ENCODE data around the gene CCDC170. TPM values are rescaled to one million over a fixed set of nuclear protein-coding genes. Genes with fewer than 3 reads are reported as not detected.

The CCDC170 gene
- total RNA-seq, 4 donors from 2014 or later, result 1.5 to 6.2 (median 5.2) TPM; not detected in 1

- no peak for DNase-seq
- no peaks in the 10 kb centered on the region for H3K27me3 ChIP-seq
- H3K36me3 ChIP-seq, result no peaks in the 10 kb centered on the region
- no peak overlapping the region for H3K27ac ChIP-seq
- intact Hi-C loops (cut with DNase I; ENCODE audit: low total_unique reads), result no loop called here
- H3K4me1 ChIP-seq, result no peaks in the 10 kb centered on the region
- 51 to 72% methylated on average over 4 to 5 of the region's 5 CpGs for WGBS, 2 donors (ENCODE audit: low coverage in 1 of 2)
- H3K4me3 ChIP-seq, result no peak overlapping the region
- in situ Hi-C loops (cut with MboI; ENCODE audit: low pct_ligation_motif_present in 1 of 4, low pct_unique_long_range_greater_than_20kb in 1 of 4, low sequenced_read_pairs in 3 of 4), result no loop called here
- TF ChIP-seq EP300 (IDR thresholded peaks at IDR 0.05; ENCODE audit: low read depth) (no peak), POLR2A (IDR thresholded peaks at IDR 0.05) (no peak), POLR2AphosphoS5 (IDR thresholded peaks at IDR 0.05) (no peak), CTCF (IDR thresholded peaks at IDR 0.05) (no peak)
- no peaks in the 10 kb centered on the region for H3K9me3 ChIP-seq
These were observed 137.3 kb downstream of the CCDC170 start for GRCh38 chr6:151630991-151631655.

GRCh38 chr6:151632415-151632987, 138.7 kb downstream of the CCDC170 start:
- TF ChIP-seq POLR2AphosphoS5 (IDR thresholded peaks at IDR 0.05), result no peak
- no peak for TF ChIP-seq EP300 (IDR thresholded peaks at IDR 0.05; ENCODE audit: low read depth)
- TF ChIP-seq POLR2A (IDR thresholded peaks at IDR 0.05), result no peak
- TF ChIP-seq CTCF (IDR thresholded peaks at IDR 0.05), result no peak
- WGBS, 2 donors (ENCODE audit: low coverage in 1 of 2), result 81% methylated on average over 2 of the region's 2 CpGs; no CpG with 5 or more reads in 1 of the 2 donors
- no peak for DNase-seq
- Histone ChIP-seq H3K27ac (no peak overlapping the region), H3K4me1 (no peaks in the 10 kb centered on the region), H3K9me3 (no peaks in the 10 kb centered on the region), H3K27me3 (no peaks in the 10 kb centered on the region), H3K4me3 (no peak overlapping the region), H3K36me3 (no peaks in the 10 kb centered on the region)
- in situ Hi-C loops (cut with MboI; ENCODE audit: low pct_ligation_motif_present in 1 of 4, low pct_unique_long_range_greater_than_20kb in 1 of 4, low sequenced_read_pairs in 3 of 4), result no loop called here
- intact Hi-C loops (cut with DNase I; ENCODE audit: low total_unique reads), result no loop called here

- WGBS, 2 donors (ENCODE audit: low coverage in 1 of 2), result 51 to 52% methylated on average over 4 to 5 of the region's 5 CpGs
- no peak for TF ChIP-seq EP300 (IDR thresholded peaks at IDR 0.05; ENCODE audit: low read depth)
- no peak for TF ChIP-seq POLR2AphosphoS5 (IDR thresholded peaks at IDR 0.05)
- TF ChIP-seq POLR2A (IDR thresholded peaks at IDR 0.05), result no peak
- TF ChIP-seq CTCF (IDR thresholded peaks at IDR 0.05), result no peak
- Histone ChIP-seq H3K36me3 (no peaks in the 10 kb centered on the region), H3K9me3 (no peaks in the 10 kb centered on the region), H3K4me1 (no peaks in the 10 kb centered on the region), H3K27ac (no peak overlapping the region), H3K27me3 (no peaks in the 10 kb centered on the region), H3K4me3 (no peak overlapping the region)
- in situ Hi-C loops (cut with MboI; ENCODE audit: low pct_ligation_motif_present in 1 of 4, low pct_unique_long_range_greater_than_20kb in 1 of 4, low sequenced_read_pairs in 3 of 4) (no loop called here), intact Hi-C loops (cut with DNase I; ENCODE audit: low total_unique reads) (no loop called here)
- DNase-seq, result no peak
These were observed 139.9 kb downstream of the CCDC170 start for GRCh38 chr6:151633526-151634335.

- Histone ChIP-seq H3K27ac (no peak overlapping the region), H3K36me3 (no peaks in the 10 kb centered on the region), H3K4me1 (no peaks in the 10 kb centered on the region), H3K9me3 (no peaks in the 10 kb centered on the region), H3K27me3 (no peaks in the 10 kb centered on the region), H3K4me3 (no peak overlapping the region)
- no peak for DNase-seq
- TF ChIP-seq POLR2AphosphoS5 (IDR thresholded peaks at IDR 0.05) (no peak), EP300 (IDR thresholded peaks at IDR 0.05; ENCODE audit: low read depth) (no peak), CTCF (IDR thresholded peaks at IDR 0.05) (no peak), POLR2A (IDR thresholded peaks at IDR 0.05) (no peak)
- in situ Hi-C loops (cut with MboI; ENCODE audit: low pct_ligation_motif_present in 1 of 4, low pct_unique_long_range_greater_than_20kb in 1 of 4, low sequenced_read_pairs in 3 of 4), result no loop called here
- intact Hi-C loops (cut with DNase I; ENCODE audit: low total_unique reads), result no loop called here
- 83 to 85% methylated on average over 1 to 3 of the region's 3 CpGs for WGBS, 2 donors (ENCODE audit: low coverage in 1 of 2)
These were observed 140.5 kb downstream of the CCDC170 start for GRCh38 chr6:151634336-151634720.
